ENCODE data around the gene SENP7. TPM values are rescaled to one million over a fixed set of nuclear protein-coding genes. Genes with fewer than 3 reads are reported as not detected.

SENP7 gene
- total and polyA plus RNA-seq, 12 donors = 3.6 to 18.9 (median 10.0) TPM

DNA sequence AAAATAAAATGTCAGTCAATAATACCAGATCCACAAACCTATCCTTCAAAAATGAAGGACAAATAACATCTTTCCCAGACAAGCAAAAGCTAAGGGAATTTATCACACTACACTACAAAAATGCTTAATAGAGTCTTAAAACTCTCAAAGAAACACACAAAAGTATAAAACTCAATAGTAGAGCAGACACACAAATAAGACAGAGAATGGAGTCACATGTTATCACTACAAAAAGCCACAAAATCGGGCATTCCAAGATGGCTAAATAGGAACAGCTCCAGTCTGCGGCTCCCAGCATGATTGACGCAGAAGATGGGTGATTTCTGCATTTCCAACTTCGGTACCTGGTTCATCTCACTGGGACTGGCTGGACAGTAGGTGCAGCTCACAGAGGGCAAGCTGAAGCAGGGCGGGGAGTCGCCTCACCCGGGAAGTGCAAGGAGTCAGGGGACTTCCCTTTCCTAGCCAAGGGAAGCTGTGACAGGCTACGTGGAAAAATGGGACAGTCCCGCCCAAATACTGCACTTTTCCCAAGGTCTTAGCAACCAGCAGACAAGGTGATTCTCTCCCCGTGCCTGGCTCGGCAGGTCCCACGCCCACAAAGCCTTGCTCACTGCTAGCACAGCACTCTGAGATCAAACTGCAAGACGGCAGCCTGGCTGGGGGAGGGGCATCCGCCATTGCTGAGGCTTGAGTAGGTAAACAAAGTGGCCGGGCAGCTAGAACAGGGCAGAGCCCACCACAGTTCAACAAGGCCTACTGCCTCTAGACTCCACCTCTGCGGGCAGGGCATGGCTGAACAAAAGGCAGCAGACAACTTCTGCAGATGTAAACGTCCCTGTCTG, 46.3 kb downstream of the SENP7 start:
- ATAC-seq (peak in 1 of 8 donors; percentile 39), DNase-seq (no peak)
- peaks cover 0 to 13% (median 0%) of the 10 kb centered on the region in 9 donors for H3K4me1 ChIP-seq
- WGBS, 2 donors = 60 to 64% methylated on average over 17 of the region's 17 CpGs
- H3K9me3 ChIP-seq = peaks cover 0 to 14% (median 0%) of the 10 kb centered on the region in 11 donors
- TF ChIP-seq, protein P1, sequence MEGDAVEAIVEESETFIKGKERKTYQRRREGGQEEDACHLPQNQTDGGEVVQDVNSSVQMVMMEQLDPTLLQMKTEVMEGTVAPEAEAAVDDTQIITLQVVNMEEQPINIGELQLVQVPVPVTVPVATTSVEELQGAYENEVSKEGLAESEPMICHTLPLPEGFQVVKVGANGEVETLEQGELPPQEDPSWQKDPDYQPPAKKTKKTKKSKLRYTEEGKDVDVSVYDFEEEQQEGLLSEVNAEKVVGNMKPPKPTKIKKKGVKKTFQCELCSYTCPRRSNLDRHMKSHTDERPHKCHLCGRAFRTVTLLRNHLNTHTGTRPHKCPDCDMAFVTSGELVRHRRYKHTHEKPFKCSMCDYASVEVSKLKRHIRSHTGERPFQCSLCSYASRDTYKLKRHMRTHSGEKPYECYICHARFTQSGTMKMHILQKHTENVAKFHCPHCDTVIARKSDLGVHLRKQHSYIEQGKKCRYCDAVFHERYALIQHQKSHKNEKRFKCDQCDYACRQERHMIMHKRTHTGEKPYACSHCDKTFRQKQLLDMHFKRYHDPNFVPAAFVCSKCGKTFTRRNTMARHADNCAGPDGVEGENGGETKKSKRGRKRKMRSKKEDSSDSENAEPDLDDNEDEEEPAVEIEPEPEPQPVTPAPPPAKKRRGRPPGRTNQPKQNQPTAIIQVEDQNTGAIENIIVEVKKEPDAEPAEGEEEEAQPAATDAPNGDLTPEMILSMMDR (IDR thresholded peaks at IDR 0.05) = no peak
- H3K4me3 ChIP-seq = peak overlapping the region in 6 of 10 donors; percentile 13 to 40 (median 24)
- H3K27me3 ChIP-seq = no peaks in the 10 kb centered on the region
- intact Hi-C loops (cut with DNase I) = no loop called here
- peak overlapping the region in 2 of 10 donors; percentile 17 to 39 for H3K27ac ChIP-seq
- peaks cover 0 to 11% (median 0%) of the 10 kb centered on the region in 9 donors for H3K36me3 ChIP-seq

GRCh38 chr3:101464235-101464634, 48.8 kb downstream of the SENP7 start:
- WGBS, 2 donors = 96 to 100% methylated on average over 2 of the region's 2 CpGs
- no peak for DNase-seq
- H3K27me3 ChIP-seq = no peaks in the 10 kb centered on the region

DNA sequence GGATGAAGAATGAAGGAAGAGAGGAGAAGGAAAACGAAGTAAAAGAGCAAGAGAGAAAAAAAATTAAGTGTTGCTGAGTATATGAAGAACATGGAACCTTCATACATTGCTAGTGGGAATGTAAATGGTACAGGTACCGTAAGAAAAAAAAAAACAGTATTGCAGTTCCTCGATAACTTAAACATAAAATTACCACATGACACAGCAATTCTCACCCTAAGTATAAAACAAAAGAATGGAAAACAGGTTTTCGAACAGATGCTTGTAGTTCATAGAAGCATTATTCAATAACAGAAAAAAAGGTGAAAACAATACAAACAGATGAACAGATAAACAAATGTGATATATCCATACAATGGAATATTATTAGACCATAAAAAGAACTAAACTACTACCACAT, 51.6 kb downstream of the SENP7 start:
- peaks cover 0 to 4% (median 0%) of the 10 kb centered on the region in 9 donors for H3K4me1 ChIP-seq
- H3K27me3 ChIP-seq = no peaks in the 10 kb centered on the region
- H3K4me3 ChIP-seq = no peak overlapping the region
- WGBS, 2 donors = 84 to 87% methylated on average over 4 of the region's 4 CpGs
- peaks cover 0 to 34% (median 8%) of the 10 kb centered on the region in 9 donors for H3K36me3 ChIP-seq
- DNase-seq (no peak), ATAC-seq (no peak)
- TF ChIP-seq, protein P1 (IDR thresholded peaks at IDR 0.05) = no peak
- H3K9me3 ChIP-seq = peaks cover 0 to 4% (median 0%) of the 10 kb centered on the region in 11 donors
- no peak overlapping the region for H3K27ac ChIP-seq
- intact Hi-C loops (cut with DNase I) = no loop called here

More at GRCh38 chr3:101464235-101464634, 48.8 kb downstream of the SENP7 start:
- H3K4me1 ChIP-seq = peaks cover 0 to 13% (median 0%) of the 10 kb centered on the region in 9 donors
- ATAC-seq = no peak
- no peak overlapping the region for H3K27ac ChIP-seq
- TF ChIP-seq, protein P1 (IDR thresholded peaks at IDR 0.05) = no peak
- intact Hi-C loops (cut with DNase I) = no loop called here
- H3K36me3 ChIP-seq = peaks cover 0 to 11% (median 0%) of the 10 kb centered on the region in 9 donors
- H3K9me3 ChIP-seq = peaks cover 0 to 13% (median 0%) of the 10 kb centered on the region in 11 donors
- H3K4me3 ChIP-seq = no peak overlapping the region

GRCh38 chr3:101458387-101458786, 54.6 kb downstream of the SENP7 start:
- no peaks in the 10 kb centered on the region for H3K27me3 ChIP-seq
- ATAC-seq (no peak), DNase-seq (no peak)
- no peak overlapping the region for H3K4me3 ChIP-seq
- H3K4me1 ChIP-seq = no peaks in the 10 kb centered on the region
- WGBS, 2 donors = 97% methylated on average over 2 of the region's 2 CpGs
- intact Hi-C loops (cut with DNase I) = no loop called here
- TF ChIP-seq, protein P1 (IDR thresholded peaks at IDR 0.05) = no peak
- H3K27ac ChIP-seq = no peak overlapping the region
- peaks cover 0 to 30% (median 8%) of the 10 kb centered on the region in 9 donors for H3K36me3 ChIP-seq
- H3K9me3 ChIP-seq = peaks cover 0 to 4% (median 0%) of the 10 kb centered on the region in 11 donors
